Prostate gland (tissue), 2 donors: Measurements from ENCODE around the gene KRT12.

ENCODE experiments used
- CTCF ChIP-seq, 4 experiments: fragments of 200-600 bp in 2 of 4; fragments of 450-650 bp in 2 of 4; sonication (generic) in 2 of 4; IDR thresholded peaks; 1 replicate in 3 of 4; 2 replicates in 1 of 4; pipeline ENCODE4 v1.5.1; 2016 to 2019; ENCODE audit warnings: antibody characterized with exemption in 4 of 4, mild to moderate bottlenecking in 2 of 4, moderate library complexity in 2 of 4
- POLR2A ChIP-seq: fragments of 450-650 bp; IDR thresholded peaks from one replicate; pipeline ENCODE4 v1.6.1; 2016; ENCODE audit warnings: antibody characterized with exemption, mild to moderate bottlenecking

DNA sequence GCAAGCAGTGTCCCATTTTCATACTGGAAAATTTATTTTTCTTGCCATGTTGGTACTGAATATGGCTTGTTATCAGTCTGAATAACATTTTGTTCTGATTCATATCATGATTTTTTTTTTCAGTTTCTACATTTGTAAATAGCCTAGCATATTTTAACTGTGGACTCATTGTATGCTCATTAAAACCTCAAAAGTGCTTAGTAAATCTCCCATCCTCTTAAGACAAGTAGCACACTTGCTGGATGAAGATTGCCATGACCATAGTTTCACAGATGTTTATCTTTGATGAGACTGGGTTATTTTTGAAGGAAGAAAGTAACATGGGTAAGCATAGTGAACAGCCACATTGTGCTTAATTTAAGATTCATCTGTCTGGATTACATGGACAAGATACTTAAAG is 45.5 kb downstream of the KRT12 start:
- no peak for TF ChIP-seq POLR2A
- no peak for TF ChIP-seq CTCF (IDR thresholded peaks at IDR 0.05)
